Prostate gland (tissue), 2 donors: ENCODE measurements around the gene ACAA1. TPM values are rescaled to one million over a fixed set of nuclear protein-coding genes. Genes with fewer than 3 reads are reported as not detected.

Source experiments
- DNase-seq: peaks from one replicate; pipeline ENCODE4 v3.0.0-alpha.2; 2019; ENCODE audit warnings: low spot score
- H3K27ac ChIP-seq, 2 donors: fragments of 200-600 bp; sonication (generic); 2 replicates each; pipeline ENCODE4 v1.5.1; 2017 to 2019
- H3K27me3 ChIP-seq: fragments of 200-600 bp; sonication (generic); replicated peaks from 2 replicates; pipeline ENCODE4 v1.5.1; 2019; ENCODE audit not compliant: insufficient read depth
- H3K36me3 ChIP-seq, 2 donors: fragments of 200-600 bp; sonication (generic); 1 replicate in 1 of 2; 2 replicates in 1 of 2; pipeline versions ENCODE4 v1.5.1 to v1.8.1; 2017 to 2019
- H3K4me1 ChIP-seq: fragments of 200-600 bp; sonication (generic); replicated peaks from 2 replicates; pipeline ENCODE4 v1.5.1; 2019
- H3K4me3 ChIP-seq, 2 donors: fragments of 200-600 bp; sonication (generic); 2 replicates each; pipeline ENCODE4 v1.5.1; 2017 to 2019
- H3K9me3 ChIP-seq: fragments of 200-600 bp; sonication (generic); 2 replicates; pipeline ENCODE4 v1.5.1; 2017
- CTCF ChIP-seq, 4 experiments: fragments of 200-600 bp in 2 of 4; fragments of 450-650 bp in 2 of 4; sonication (generic) in 2 of 4; IDR thresholded peaks; 1 replicate in 3 of 4; 2 replicates in 1 of 4; pipeline ENCODE4 v1.5.1; 2016 to 2019; ENCODE audit warnings: antibody characterized with exemption in 4 of 4, mild to moderate bottlenecking in 2 of 4, moderate library complexity in 2 of 4
- POLR2A ChIP-seq: fragments of 450-650 bp; IDR thresholded peaks from one replicate; pipeline ENCODE4 v1.6.1; 2016; ENCODE audit warnings: antibody characterized with exemption, mild to moderate bottlenecking
- POLR2AphosphoS5 ChIP-seq: sonication (generic); formaldehyde crosslinking; IDR thresholded peaks from one replicate; pipeline ENCODE4 v1.6.1; 2017; ENCODE audit warnings: antibody characterized with exemption
- WGBS: methylation state at CpG from one replicate; pipeline ENCODE4 v1.1.5; 2018; 5-methylcytosine and 5-hydroxymethylcytosine counted together
- intact Hi-C: fragments of 100-400 bp; cut with DNase I; formaldehyde crosslinking; loops from one replicate; pipeline ENCODE4 v1.14.2; 2022
- total RNA-seq, 2 donors: library from RNA; depleted of rRNA; stranded (reverse); fragments of >200 nt; gene quantifications; one replicate each; pipeline ENCODE4 v1.1.0, GENCODE V29; 2016

ACAA1 gene
- total RNA-seq, 2 donors from 2014 or later: 89.8 to 112 TPM

- no peaks in the 10 kb centered on the region for H3K9me3 ChIP-seq
- DNase-seq: no peak
- intact Hi-C loops: no loop called here
- 77% methylated on average over 19 of the region's 19 CpGs for WGBS
- no peak overlapping the region for H3K4me3 ChIP-seq
- H3K36me3 ChIP-seq: no peaks in the 10 kb centered on the region
- H3K27me3 ChIP-seq: no peaks in the 10 kb centered on the region
- TF ChIP-seq CTCF (IDR thresholded peaks at IDR 0.05) (no peak), POLR2AphosphoS5 (no peak), POLR2A (no peak)
- no peak overlapping the region for H3K27ac ChIP-seq
- no peaks in the 10 kb centered on the region for H3K4me1 ChIP-seq
Measured at GRCh38 chr3:38097446-38098375, 39.2 kb downstream of the ACAA1 start.

- no peak overlapping the region for H3K4me3 ChIP-seq
Measured at GRCh38 chr3:38095669-38096483, 41.1 kb downstream of the ACAA1 start.

GRCh38 chr3:38094999-38095398 is 41.9 kb downstream of the ACAA1 start:
- TF ChIP-seq POLR2A: no peak
- TF ChIP-seq POLR2AphosphoS5: no peak
- TF ChIP-seq CTCF (IDR thresholded peaks at IDR 0.05): no peak
- Histone ChIP-seq H3K4me3 (no peak overlapping the region), H3K27me3 (no peaks in the 10 kb centered on the region), H3K9me3 (no peaks in the 10 kb centered on the region), H3K4me1 (no peaks in the 10 kb centered on the region), H3K36me3 (no peaks in the 10 kb centered on the region), H3K27ac (no peak overlapping the region)
- intact Hi-C loops: no loop called here
- WGBS: 91% methylated on average over 3 of the region's 3 CpGs
- DNase-seq: no peak

More at GRCh38 chr3:38095669-38096483, 41.1 kb downstream of the ACAA1 start:
- no peak for DNase-seq
- 83% methylated on average over 6 of the region's 6 CpGs for WGBS
- intact Hi-C loops: no loop called here
- TF ChIP-seq POLR2AphosphoS5: no peak
- no peak for TF ChIP-seq CTCF (IDR thresholded peaks at IDR 0.05)
- TF ChIP-seq POLR2A: no peak
- no peak overlapping the region for H3K27ac ChIP-seq
- no peaks in the 10 kb centered on the region for H3K27me3 ChIP-seq
- no peaks in the 10 kb centered on the region for H3K4me1 ChIP-seq
- H3K9me3 ChIP-seq: no peaks in the 10 kb centered on the region
- no peaks in the 10 kb centered on the region for H3K36me3 ChIP-seq

- no peak for TF ChIP-seq POLR2A
- no peak for TF ChIP-seq POLR2AphosphoS5
- TF ChIP-seq CTCF (IDR thresholded peaks at IDR 0.05): no peak
Measured at GRCh38 chr3:38090453-38090852, 46.5 kb downstream of the ACAA1 start.

More at GRCh38 chr3:38090453-38090852, 46.5 kb downstream of the ACAA1 start:
- Histone ChIP-seq H3K36me3 (no peaks in the 10 kb centered on the region), H3K27me3 (no peaks in the 10 kb centered on the region), H3K27ac (no peak overlapping the region), H3K9me3 (no peaks in the 10 kb centered on the region), H3K4me3 (no peak overlapping the region), H3K4me1 (no peaks in the 10 kb centered on the region)
- no peak for DNase-seq
- intact Hi-C loops: no loop called here
- 84% methylated on average over 3 of the region's 3 CpGs for WGBS
